Fibroblast of skin of scalp (primary cell): ENCODE results near the gene FOXL1.

Experiments used
- DNase-seq: peaks from one replicate; pipeline ENCODE4 v3.0.0-alpha.2; 2013

Gene FOXL1

GRCh38 chr16:86549076-86549892 lies 29.1 kb upstream of the FOXL1 start:
- no peak for DNase-seq

GRCh38 chr16:86549893-86550190 lies 28.5 kb upstream of the FOXL1 start:
- no peak for DNase-seq

GRCh38 chr16:86550281-86550680 lies 28.1 kb upstream of the FOXL1 start:
- DNase-seq: no peak

GRCh38 chr16:86553356-86553755 lies 25.0 kb upstream of the FOXL1 start:
- no peak for DNase-seq

- no peak for DNase-seq
Observed at GRCh38 chr16:86554599-86554916, 23.8 kb upstream of the FOXL1 start.

- DNase-seq: peak; percentile 94
Observed at GRCh38 chr16:86554917-86555703, 23.2 kb upstream of the FOXL1 start, which contains the start of gene MTHFSD. Gene MTHFSD, minus strand, starts transcription at chr16:86555235. Its CDS starts 51 bp downstream, at chr16:86555184.

- DNase-seq: no peak
Observed at GRCh38 chr16:86555704-86556075, 22.7 kb upstream of the FOXL1 start.

GRCh38 chr16:86556576-86556975 lies 21.8 kb upstream of the FOXL1 start:
- no peak for DNase-seq

GRCh38 chr16:86557587-86557986 lies 20.8 kb upstream of the FOXL1 start:
- no peak for DNase-seq

GRCh38 chr16:86558355-86559193 lies 19.8 kb upstream of the FOXL1 start:
- DNase-seq: no peak

GRCh38 chr16:86559802-86560305 lies 18.5 kb upstream of the FOXL1 start:
- no peak for DNase-seq

GRCh38 chr16:86562356-86562755 lies 16.0 kb upstream of the FOXL1 start:
- DNase-seq: no peak

GRCh38 chr16:86563469-86564345 lies 14.6 kb upstream of the FOXL1 start:
- peak; percentile 89 for DNase-seq

GRCh38 chr16:86565181-86565631 lies 13.1 kb upstream of the FOXL1 start:
- no peak for DNase-seq

GRCh38 chr16:86565644-86566511 lies 12.5 kb upstream of the FOXL1 start:
- DNase-seq: no peak

GRCh38 chr16:86566601-86566965 lies 11.8 kb upstream of the FOXL1 start, which contains the start of gene FOXC2:
Gene FOXC2, plus strand, starts transcription at chr16:86566829. Its CDS starts 507 bp downstream, at chr16:86567336.
- DNase-seq: peak; percentile 97

GRCh38 chr16:86566966-86567700 lies 11.2 kb upstream of the FOXL1 start:
- DNase-seq: peak; percentile 82

GRCh38 chr16:86567701-86568581 lies 10.4 kb upstream of the FOXL1 start:
- DNase-seq: peak; percentile 56
